ENCODE measurements around the gene CCDC142. TPM values are rescaled to one million over a fixed set of nuclear protein-coding genes. Genes with fewer than 3 reads are reported as not detected.

Gene CCDC142
- total and polyA plus RNA-seq, 4 donors = 5.5 to 25.5 (median 13.0) TPM

DNA sequence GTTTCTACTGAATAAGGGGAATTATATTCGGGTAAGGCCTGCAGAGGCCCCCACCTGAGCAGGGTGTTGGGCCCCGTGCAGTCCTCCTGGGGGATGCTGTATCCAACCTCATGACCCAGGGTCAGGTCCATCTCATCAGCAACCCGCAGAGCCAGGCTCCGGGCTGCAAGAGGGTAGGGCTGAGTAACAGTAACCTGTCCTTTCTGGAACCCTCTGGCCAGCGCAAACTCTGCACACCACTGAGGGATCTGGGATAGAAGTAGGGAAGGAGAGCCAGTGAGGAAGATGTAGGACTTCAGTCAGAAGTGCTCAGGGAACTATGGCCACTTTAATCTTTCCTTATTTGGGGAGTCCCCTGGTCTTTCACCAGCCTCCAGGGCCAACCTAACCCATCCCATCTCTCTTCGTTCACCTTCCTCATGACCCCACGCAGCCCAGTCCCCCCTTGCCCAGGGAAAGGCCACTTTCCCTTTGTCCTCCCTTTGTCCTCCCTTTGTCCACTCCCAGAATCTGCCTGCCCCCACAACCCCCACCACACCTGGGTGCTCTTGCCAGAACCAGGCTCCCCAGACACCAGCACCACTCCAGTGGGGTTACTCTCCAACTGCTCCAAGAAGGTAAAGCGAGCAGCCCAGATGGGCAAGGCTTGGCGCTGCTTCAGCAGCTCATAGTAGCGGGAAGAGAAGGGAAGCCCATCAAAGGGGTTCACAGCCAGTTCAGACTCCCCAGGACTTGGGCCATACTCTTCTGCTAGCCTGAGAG lies 42.3 kb upstream of the CCDC142 start:
- no peak for ATAC-seq (ENCODE audit: insufficient read depth, low FRiP score)
- TF ChIP-seq, protein P1, sequence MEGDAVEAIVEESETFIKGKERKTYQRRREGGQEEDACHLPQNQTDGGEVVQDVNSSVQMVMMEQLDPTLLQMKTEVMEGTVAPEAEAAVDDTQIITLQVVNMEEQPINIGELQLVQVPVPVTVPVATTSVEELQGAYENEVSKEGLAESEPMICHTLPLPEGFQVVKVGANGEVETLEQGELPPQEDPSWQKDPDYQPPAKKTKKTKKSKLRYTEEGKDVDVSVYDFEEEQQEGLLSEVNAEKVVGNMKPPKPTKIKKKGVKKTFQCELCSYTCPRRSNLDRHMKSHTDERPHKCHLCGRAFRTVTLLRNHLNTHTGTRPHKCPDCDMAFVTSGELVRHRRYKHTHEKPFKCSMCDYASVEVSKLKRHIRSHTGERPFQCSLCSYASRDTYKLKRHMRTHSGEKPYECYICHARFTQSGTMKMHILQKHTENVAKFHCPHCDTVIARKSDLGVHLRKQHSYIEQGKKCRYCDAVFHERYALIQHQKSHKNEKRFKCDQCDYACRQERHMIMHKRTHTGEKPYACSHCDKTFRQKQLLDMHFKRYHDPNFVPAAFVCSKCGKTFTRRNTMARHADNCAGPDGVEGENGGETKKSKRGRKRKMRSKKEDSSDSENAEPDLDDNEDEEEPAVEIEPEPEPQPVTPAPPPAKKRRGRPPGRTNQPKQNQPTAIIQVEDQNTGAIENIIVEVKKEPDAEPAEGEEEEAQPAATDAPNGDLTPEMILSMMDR (IDR thresholded peaks at IDR 0.05; ENCODE audit: control extremely low read depth, extremely low read depth) = no peak

GRCh38 chr2:74524005-74524404 lies 41.2 kb upstream of the CCDC142 start:
- no peak for ATAC-seq (ENCODE audit: insufficient read depth, low FRiP score)
- WGBS, 2 donors = 86 to 96% methylated on average over 9 of the region's 9 CpGs
- no peak for DNase-seq

More for the DNA sequence above, 42.3 kb upstream of the CCDC142 start:
- 94 to 97% methylated on average over 10 of the region's 10 CpGs for WGBS, 2 donors
- Histone ChIP-seq H3K4me1 (ENCODE audit: control insufficient read depth in 5 of 5, insufficient read depth in 5 of 5, low read length in 5 of 5) (peaks cover 6 to 11% (median 7%) of the 10 kb centered on the region in 5 donors), H3K36me3 (ENCODE audit: control insufficient read depth in 4 of 4, insufficient read depth in 4 of 4, low read length in 4 of 4) (peaks cover 9 to 23% (median 21%) of the 10 kb centered on the region in 4 donors), H3K27ac (ENCODE audit: low read depth in 1 of 2, low read length in 1 of 2) (no peak overlapping the region), H3K9me3 (ENCODE audit: control insufficient read depth in 4 of 4, insufficient read depth in 3 of 4, low read length in 3 of 4) (no peaks in the 10 kb centered on the region), H3K4me3 (no peak overlapping the region), H3K9ac (ENCODE audit: insufficient read depth in 1 of 2, low read length in 2 of 2) (no peak overlapping the region), H3K27me3 (ENCODE audit: control insufficient read depth in 3 of 3, insufficient read depth in 3 of 3, low read length in 2 of 3) (peaks cover 0 to 11% (median 3%) of the 10 kb centered on the region in 3 donors)
- no peak for DNase-seq

DNA sequence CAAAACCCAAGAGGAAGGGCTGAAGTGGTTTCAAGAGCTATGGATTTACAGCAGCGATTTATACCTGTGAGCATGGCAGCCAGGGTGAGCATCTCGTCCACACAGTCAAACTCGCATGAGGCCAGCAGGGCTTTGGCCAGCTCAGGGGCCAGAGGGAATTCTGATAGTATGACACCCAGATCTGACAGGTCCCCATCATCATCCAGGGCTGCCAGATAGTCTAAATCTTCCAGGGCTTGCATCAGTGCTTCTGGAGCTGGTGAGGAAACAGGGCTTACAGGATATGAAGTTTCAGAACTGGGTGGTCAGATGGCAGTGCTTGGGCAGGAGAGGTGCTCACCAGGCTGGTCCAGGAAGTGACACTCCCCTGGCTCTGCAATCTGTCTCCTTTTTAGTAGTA lies 39.7 kb upstream of the CCDC142 start:
- Histone ChIP-seq H3K4me3 (no peak overlapping the region), H3K9ac (ENCODE audit: insufficient read depth in 1 of 2, low read length in 2 of 2) (no peak overlapping the region), H3K27me3 (ENCODE audit: control insufficient read depth in 3 of 3, insufficient read depth in 3 of 3, low read length in 2 of 3) (peaks cover 3 to 36% (median 29%) of the 10 kb centered on the region in 3 donors), H3K9me3 (ENCODE audit: control insufficient read depth in 4 of 4, insufficient read depth in 3 of 4, low read length in 3 of 4) (no peaks in the 10 kb centered on the region), H3K4me1 (ENCODE audit: control insufficient read depth in 5 of 5, insufficient read depth in 5 of 5, low read length in 5 of 5) (no peaks in the 10 kb centered on the region), H3K36me3 (ENCODE audit: control insufficient read depth in 4 of 4, insufficient read depth in 4 of 4, low read length in 4 of 4) (peaks cover 9 to 20% (median 13%) of the 10 kb centered on the region in 4 donors), H3K27ac (ENCODE audit: low read depth in 1 of 2, low read length in 1 of 2) (no peak overlapping the region)
- no peak for ATAC-seq (ENCODE audit: insufficient read depth, low FRiP score)
- no peak for DNase-seq
- TF ChIP-seq, protein P1 (IDR thresholded peaks at IDR 0.05; ENCODE audit: control extremely low read depth, extremely low read depth) = no peak
- WGBS, 2 donors = 66 to 91% methylated on average over 3 of the region's 3 CpGs

More at GRCh38 chr2:74524005-74524404, 41.2 kb upstream of the CCDC142 start:
- peaks cover 6 to 11% (median 7%) of the 10 kb centered on the region in 5 donors for H3K4me1 ChIP-seq (ENCODE audit: control insufficient read depth in 5 of 5, insufficient read depth in 5 of 5, low read length in 5 of 5)
- peaks cover 9 to 23% (median 21%) of the 10 kb centered on the region in 4 donors for H3K36me3 ChIP-seq (ENCODE audit: control insufficient read depth in 4 of 4, insufficient read depth in 4 of 4, low read length in 4 of 4)
- TF ChIP-seq, protein P1 (IDR thresholded peaks at IDR 0.05; ENCODE audit: control extremely low read depth, extremely low read depth) = no peak
- peaks cover 0 to 21% (median 14%) of the 10 kb centered on the region in 3 donors for H3K27me3 ChIP-seq (ENCODE audit: control insufficient read depth in 3 of 3, insufficient read depth in 3 of 3, low read length in 2 of 3)
- H3K9me3 ChIP-seq (ENCODE audit: control insufficient read depth in 4 of 4, insufficient read depth in 3 of 4, low read length in 3 of 4) = no peaks in the 10 kb centered on the region
- H3K4me3 ChIP-seq = no peak overlapping the region
- no peak overlapping the region for H3K27ac ChIP-seq (ENCODE audit: low read depth in 1 of 2, low read length in 1 of 2)
- H3K9ac ChIP-seq (ENCODE audit: insufficient read depth in 1 of 2, low read length in 2 of 2) = no peak overlapping the region

Data from lung (tissue), 12 donors.